Activated T-cell treated with anti-CD3 and anti-CD28 coated beads, Interleukin-2, amount 50 U/mL, for 1 hour (primary cell): Measurements from ENCODE around the gene SLC25A21.

Experiments
- DNase-seq: peaks from one replicate; pipeline ENCODE4 v3.0.0-alpha.2; 2020

Gene SLC25A21

GRCh38 chr14:37140176-37140575 is 32.2 kb downstream of the SLC25A21 start:
- no peak for DNase-seq

- DNase-seq = no peak
Measured at GRCh38 chr14:37139710-37140109, 32.7 kb downstream of the SLC25A21 start.

- DNase-seq = no peak
Measured at GRCh38 chr14:37138898-37139297, 33.5 kb downstream of the SLC25A21 start.

- no peak for DNase-seq
Measured at GRCh38 chr14:37133284-37133913, 39.0 kb downstream of the SLC25A21 start.

GRCh38 chr14:37131205-37131604 is 41.2 kb downstream of the SLC25A21 start:
- DNase-seq = no peak

GRCh38 chr14:37129047-37129446 is 43.4 kb downstream of the SLC25A21 start:
- DNase-seq = no peak

- no peak for DNase-seq
Measured at GRCh38 chr14:37124614-37125013, 47.8 kb downstream of the SLC25A21 start.

- DNase-seq = no peak
Measured at GRCh38 chr14:37122919-37123639, 49.3 kb downstream of the SLC25A21 start.

- no peak for DNase-seq
Measured at GRCh38 chr14:37122288-37122687, 50.1 kb downstream of the SLC25A21 start.

GRCh38 chr14:37118673-37119366 is 53.6 kb downstream of the SLC25A21 start:
- no peak for DNase-seq

- DNase-seq = no peak
Measured at GRCh38 chr14:37116933-37117849, 55.2 kb downstream of the SLC25A21 start.

- no peak for DNase-seq
Measured at GRCh38 chr14:37115406-37115805, 57.0 kb downstream of the SLC25A21 start.

- no peak for DNase-seq
Measured at GRCh38 chr14:37114559-37114958, 57.8 kb downstream of the SLC25A21 start.

GRCh38 chr14:37114002-37114401 is 58.4 kb downstream of the SLC25A21 start:
- no peak for DNase-seq

- no peak for DNase-seq
Measured at GRCh38 chr14:37098132-37098531, 74.3 kb downstream of the SLC25A21 start.

GRCh38 chr14:37094502-37094901 is 77.9 kb downstream of the SLC25A21 start:
- no peak for DNase-seq

GRCh38 chr14:37093364-37093763 is 79.0 kb downstream of the SLC25A21 start:
- DNase-seq = no peak

- DNase-seq = no peak
Measured at GRCh38 chr14:37091651-37092050, 80.8 kb downstream of the SLC25A21 start.

- DNase-seq = no peak
Measured at GRCh38 chr14:37090026-37090425, 82.4 kb downstream of the SLC25A21 start.

- no peak for DNase-seq
Measured at GRCh38 chr14:37089410-37089809, 83.0 kb downstream of the SLC25A21 start.

- DNase-seq = no peak
Measured at GRCh38 chr14:37088356-37089215, 83.8 kb downstream of the SLC25A21 start.

GRCh38 chr14:37087520-37087919 is 84.9 kb downstream of the SLC25A21 start:
- no peak for DNase-seq
